Activated CD8-positive, alpha-beta T cell treated with anti-CD3 and anti-CD28 coated beads, Interleukin-2, amount 10 ng/mL, durations not matched to agents 7 days and 5 days (primary cell): ENCODE results near the gene ZFR2. TPM values are rescaled to one million over a fixed set of nuclear protein-coding genes. Genes with fewer than 3 reads are reported as not detected.
"Not testable (repeated sequence)": the region's sequence is repeated elsewhere in the genome, so short reads cannot be mapped to it uniquely, and the experiment has no call there.

Experiments used
- ATAC-seq: fragments of 150-1000 bp; cut with Tn5 transposase; one replicate; pipeline ENCODE4 v1.10.0; 2021; ENCODE audit warnings: moderate library complexity
- CTCF ChIA-PET: fragments of 350-600 bp; sonication (Branson Sonifier 250); formaldehyde crosslinking; loops from one replicate; lab custom pipeline; 2021; ENCODE audit warnings: antibody characterized with exemption; lab: Charles Lee
- POLR2A ChIA-PET: fragments of 350-600 bp; sonication (Branson Sonifier 250); formaldehyde crosslinking; loops from one replicate; lab custom pipeline; 2021; ENCODE audit warnings: antibody characterized with exemption; lab: Charles Lee
- DNase-seq: peaks from one replicate; pipeline ENCODE4 v3.0.0-alpha.2; 2020
- H3K27ac Mint-ChIP-seq: one replicate; pipeline ENCODE4 v1.8.0; 2021; ENCODE audit warnings: mild to moderate bottlenecking, mixed read lengths
- H3K27me3 Mint-ChIP-seq: one replicate; pipeline ENCODE4 v1.8.0; 2021; ENCODE audit warnings: low read depth, mixed read lengths
- H3K36me3 Mint-ChIP-seq: one replicate; pipeline ENCODE4 v1.8.0; 2021; ENCODE audit warnings: low read depth, mixed read lengths
- H3K4me1 Mint-ChIP-seq: one replicate; pipeline ENCODE4 v1.8.0; 2021; ENCODE audit warnings: low read depth, mixed read lengths
- H3K4me3 Mint-ChIP-seq: one replicate; pipeline ENCODE4 v1.8.0; 2021; ENCODE audit warnings: mild to moderate bottlenecking, mixed read lengths
- H3K9me3 Mint-ChIP-seq: one replicate; pipeline ENCODE4 v1.8.0; 2022; ENCODE audit warnings: mixed read lengths; ENCODE audit not compliant: insufficient read depth
- total RNA-seq, 2 experiments: library from RNA; stranded (reverse); gene quantifications; one replicate each; pipeline ENCODE4 v1.2.3, GENCODE V29; 2021

Gene ZFR2
- total RNA-seq, 2 experiments from 2014 or later: 0.24 to 0.42 TPM

GRCh38 chr19:3762501-3763459 is 106.1 kb downstream of the ZFR2 start, which contains the start of gene MRPL54:
TSS of gene MRPL54 (plus strand) at chr19:3762682. CDS start at chr19:3762701, 19 bp downstream.
- H3K4me1 Mint-ChIP-seq: peaks cover 47% of the 10 kb centered on the region
- ATAC-seq: peak; percentile 86
- POLR2A ChIA-PET: interaction anchor here (0.6 to 2.2 kb wide), 19 partner anchors 8 to 579 kb away, joined by 3 to 8 read pairs (median 5); partner anchors contain the start of genes ANKRD24, DAPK3 and YJU2

GRCh38 chr19:3762130-3762473 is 106.7 kb downstream of the ZFR2 start:
- Mint-ChIP-seq H3K4me1 (peaks cover 45% of the 10 kb centered on the region), H3K36me3 (peaks cover 31% of the 10 kb centered on the region), H3K27me3 (no peaks in the 10 kb centered on the region), H3K9me3 (no peaks in the 10 kb centered on the region), H3K27ac (peak overlapping the region; percentile 100), H3K4me3 (peak overlapping the region; percentile 96)
- POLR2A ChIA-PET: interaction anchor here (0.6 to 2.2 kb wide), 13 partner anchors 9 to 580 kb away, joined by 3 to 8 read pairs (median 5); partner anchors contain the start of genes ANKRD24 and YJU2
- DNase-seq (no peak), ATAC-seq (no peak)
- CTCF ChIA-PET: interaction anchor here (0.7 to 4.5 kb wide), 24 partner anchors 9 to 619 kb away, joined by 3 to 40 read pairs (median 6); partner anchors contain the start of genes DAPK3 and MATK

More at GRCh38 chr19:3762501-3763459, 106.1 kb downstream of the ZFR2 start, which contains the start of gene MRPL54:
- Mint-ChIP-seq H3K36me3 (peaks cover 30% of the 10 kb centered on the region), H3K4me3 (peak within 1 kb of the TSS; percentile 96), H3K27ac (peak within 1 kb of the TSS; percentile 100), H3K27me3 (no peaks in the 10 kb centered on the region), H3K9me3 (no peaks in the 10 kb centered on the region)
- CTCF ChIA-PET: interaction anchor here (0.6 to 4.5 kb wide), 28 partner anchors 9 to 618 kb away, joined by 3 to 40 read pairs (median 4); partner anchors contain the start of genes DAPK3 and MATK
- DNase-seq: peak; percentile 100

- DNase-seq: peak; percentile 95
- Mint-ChIP-seq H3K27me3 (no peaks in the 10 kb centered on the region), H3K36me3 (peaks cover 30% of the 10 kb centered on the region), H3K27ac (peak within 1 kb of the TSS; percentile 100), H3K9me3 (no peaks in the 10 kb centered on the region), H3K4me1 (peaks cover 41% of the 10 kb centered on the region), H3K4me3 (peak within 1 kb of the TSS; percentile 96)
- POLR2A ChIA-PET: interaction anchor here (0.6 to 2.2 kb wide), 11 partner anchors 8 to 581 kb away, joined by 4 to 8 read pairs (median 5); partner anchors contain the start of gene YJU2
- ATAC-seq: peak; percentile 54
- CTCF ChIA-PET: interaction anchor here (1.0 to 4.5 kb wide), 23 partner anchors 8 to 379 kb away, joined by 3 to 40 read pairs (median 7); partner anchors contain the start of gene DAPK3
These were observed 107.3 kb downstream of the ZFR2 start, which contains the start of gene APBA3 for GRCh38 chr19:3761382-3762129. TSS of gene APBA3 (minus strand) at chr19:3761692. CDS start at chr19:3760264, 1,428 bp downstream.

- POLR2A ChIA-PET: interaction anchor here (0.6 to 1.1 kb wide), 3 partner anchors 9 to 52 kb away, joined by 3 to 4 read pairs (median 4); no protein-coding TSS in a partner anchor
- H3K4me3 Mint-ChIP-seq: peak overlapping the region; percentile 96
These were observed 107.9 kb downstream of the ZFR2 start for GRCh38 chr19:3760871-3761361.

GRCh38 chr19:3759482-3760254 is 109.2 kb downstream of the ZFR2 start:
- Mint-ChIP-seq H3K27ac (no peak overlapping the region), H3K27me3 (no peaks in the 10 kb centered on the region), H3K4me3 (peak overlapping the region; percentile 96), H3K36me3 (peaks cover 33% of the 10 kb centered on the region), H3K4me1 (peaks cover 45% of the 10 kb centered on the region), H3K9me3 (no peaks in the 10 kb centered on the region)
- DNase-seq (no peak), ATAC-seq (no peak)
- CTCF ChIA-PET: interaction anchor here (1.9 to 4.5 kb wide), 2 partner anchors 20 to 63 kb away, joined by 7 to 40 read pairs; no protein-coding TSS in a partner anchor
- POLR2A ChIA-PET: interaction anchor here (0.6 to 1.1 kb wide), 3 partner anchors 21 to 192 kb away, joined by 3 to 4 read pairs (median 4); no protein-coding TSS in a partner anchor

More at GRCh38 chr19:3760871-3761361, 107.9 kb downstream of the ZFR2 start:
- no peaks in the 10 kb centered on the region for H3K9me3 Mint-ChIP-seq
- no peak for ATAC-seq
- peak; percentile 44 for DNase-seq
- CTCF ChIA-PET: interaction anchor here (1.2 to 4.5 kb wide), 7 partner anchors 21 to 380 kb away, joined by 3 to 40 read pairs (median 7); no protein-coding TSS in a partner anchor
- no peaks in the 10 kb centered on the region for H3K27me3 Mint-ChIP-seq
- peaks cover 25% of the 10 kb centered on the region for H3K36me3 Mint-ChIP-seq
- peak overlapping the region; percentile 93 for H3K27ac Mint-ChIP-seq
- peaks cover 37% of the 10 kb centered on the region for H3K4me1 Mint-ChIP-seq

GRCh38 chr19:3758297-3758696 is 110.5 kb downstream of the ZFR2 start:
- H3K27ac Mint-ChIP-seq, H3K27me3 Mint-ChIP-seq, CTCF ChIA-PET, POLR2A ChIA-PET, ATAC-seq, H3K9me3 Mint-ChIP-seq, DNase-seq, H3K4me3 Mint-ChIP-seq: not testable (repeated sequence)
- peaks cover 46% of the 10 kb centered on the region for H3K4me1 Mint-ChIP-seq
- peaks cover 34% of the 10 kb centered on the region for H3K36me3 Mint-ChIP-seq

- ATAC-seq, POLR2A ChIA-PET, CTCF ChIA-PET, H3K27me3 Mint-ChIP-seq, H3K4me3 Mint-ChIP-seq, H3K9me3 Mint-ChIP-seq, H3K27ac Mint-ChIP-seq, DNase-seq: not testable (repeated sequence)
- H3K4me1 Mint-ChIP-seq: peaks cover 41% of the 10 kb centered on the region
- H3K36me3 Mint-ChIP-seq: peaks cover 31% of the 10 kb centered on the region
These were observed 111.1 kb downstream of the ZFR2 start for GRCh38 chr19:3757705-3758104.

Other genes starting within 250 kb of the ZFR2 start
- 10 to 100 TPM; 31.2 to 37.0 TPM for gene CACTIN, start 242.2 kb downstream of the ZFR2 start, total RNA-seq
- 10 to 100 TPM; 19.7 to 20.0 TPM for gene PIP5K1C, start 168.6 kb downstream of the ZFR2 start, total RNA-seq
- 1 to 10 TPM; 1.3 TPM for gene TJP3, start 160.7 kb downstream of the ZFR2 start, total RNA-seq
- gene APBA3, start 107.3 kb downstream of the ZFR2 start, total RNA-seq: 10 to 100 TPM; 39.6 to 40.5 TPM
- 10 to 100 TPM; 66.9 to 71.4 TPM for gene MRPL54, start 106.4 kb downstream of the ZFR2 start, total RNA-seq
- gene RAX2, start 96.8 kb downstream of the ZFR2 start, total RNA-seq: not detected
- gene MATK, start 82.7 kb downstream of the ZFR2 start, total RNA-seq: 10 to 100 TPM; 39.9 to 44.0 TPM
- gene ATCAY, start 11.6 kb upstream of the ZFR2 start, total RNA-seq: not detected
- not detected for gene NMRK2, start 64.0 kb upstream of the ZFR2 start, total RNA-seq
- 10 to 100 TPM; 43.0 to 44.9 TPM for gene DAPK3, start 102.1 kb upstream of the ZFR2 start, total RNA-seq
- gene EEF2, start 116.4 kb upstream of the ZFR2 start, total RNA-seq: 1,000 to 10,000 TPM; 1,524 to 1,558 TPM
- gene PIAS4, start 138.7 kb upstream of the ZFR2 start, total RNA-seq: 10 to 100 TPM; 34.2 to 35.6 TPM
- 10 to 100 TPM; 59.1 to 63.1 TPM for gene ZBTB7A, start 197.9 kb upstream of the ZFR2 start, total RNA-seq